SK-N-SH treated with all-trans-retinoic acid at 6 μM for 48 hours (cell line): ENCODE results near the gene STXBP1.

ENCODE experiments used
- ATAC-seq: fragments of 200-7000 bp; cut with Tn5 transposase; 3 replicates; pipeline ENCODE4 v1.9.1; 2020; ENCODE audit warnings: mild to moderate bottlenecking, moderate library complexity
- ARNTL ChIP-seq: fragments of 450-650 bp; formaldehyde crosslinking; IDR thresholded peaks from 2 replicates; pipeline ENCODE4 v1.5.0; 2020; ENCODE audit warnings: low read depth, mild to moderate bottlenecking, moderate library complexity, borderline replicate concordance
- BACH2 ChIP-seq: fragments of 250-450 bp; sonication (Bioruptor Pico); IDR thresholded peaks from 2 replicates; pipeline ENCODE4 v1.9.0; 2021; ENCODE audit warnings: mild to moderate bottlenecking, borderline replicate concordance
- CREB5 ChIP-seq: fragments of 250-450 bp; sonication (Bioruptor Pico); IDR thresholded peaks from 2 replicates; pipeline ENCODE4 v1.5.1; 2020; ENCODE audit warnings: low read depth, mild to moderate bottlenecking, moderate library complexity
- CSDC2 ChIP-seq: fragments of 250-450 bp; sonication (Bioruptor Pico); IDR thresholded peaks from 2 replicates; pipeline ENCODE4 v1.5.0; 2020; ENCODE audit warnings: mild to moderate bottlenecking, moderate library complexity
- CSRNP3 ChIP-seq: fragments of 250-450 bp; sonication (Bioruptor Pico); IDR thresholded peaks from 2 replicates; pipeline ENCODE4 v1.5.1; 2021; ENCODE audit warnings: mild to moderate bottlenecking, moderate library complexity
- GLIS3 ChIP-seq: fragments of 250-450 bp; sonication (Bioruptor Pico); IDR thresholded peaks from 2 replicates; pipeline ENCODE4 v1.5.0; 2020; ENCODE audit warnings: mild to moderate bottlenecking, moderate library complexity
- ISL1 ChIP-seq: fragments of 250-450 bp; sonication (Bioruptor Pico); IDR thresholded peaks from 2 replicates; pipeline ENCODE4 v2.1.2; 2022; ENCODE audit warnings: mild to moderate bottlenecking, moderate library complexity
- OSR1 ChIP-seq: fragments of 250-450 bp; sonication (Bioruptor Pico); IDR thresholded peaks from 2 replicates; pipeline ENCODE4 v1.8.0; 2022; ENCODE audit warnings: moderate library complexity, mild to moderate bottlenecking, inconsistent platforms
- PATZ1 ChIP-seq: fragments of 250-450 bp; sonication (Bioruptor Pico); IDR thresholded peaks from 2 replicates; pipeline ENCODE4 v1.8.0; 2020; ENCODE audit warnings: mild to moderate bottlenecking, moderate library complexity, borderline replicate concordance
- POU6F1 ChIP-seq: fragments of 250-450 bp; sonication (Bioruptor Pico); IDR thresholded peaks from 2 replicates; pipeline ENCODE4 v1.8.0; 2021; ENCODE audit warnings: low read depth, mild to moderate bottlenecking, moderate library complexity, borderline replicate concordance
- RARB ChIP-seq: fragments of 250-450 bp; sonication (Bioruptor Pico); IDR thresholded peaks from 2 replicates; pipeline ENCODE4 v1.8.0; 2021; ENCODE audit warnings: mild to moderate bottlenecking, moderate library complexity
- SNAI2 ChIP-seq: fragments of 250-450 bp; sonication (Bioruptor Pico); IDR thresholded peaks from 2 replicates; pipeline ENCODE4 v1.5.0; 2020; ENCODE audit warnings: mild to moderate bottlenecking, moderate library complexity
- TCF4 ChIP-seq: fragments of 250-450 bp; sonication (Bioruptor Pico); IDR thresholded peaks from 2 replicates; pipeline ENCODE4 v1.8.0; 2021; ENCODE audit warnings: mild to moderate bottlenecking, moderate library complexity, borderline replicate concordance
- TOX ChIP-seq: fragments of 250-450 bp; sonication (Bioruptor Pico); IDR thresholded peaks from 2 replicates; pipeline ENCODE4 v1.8.0; 2021; ENCODE audit warnings: mild to moderate bottlenecking, moderate library complexity, borderline replicate concordance
- ZC3H10 ChIP-seq: fragments of 250-450 bp; sonication (Bioruptor Pico); IDR thresholded peaks from 2 replicates; pipeline ENCODE4 v1.5.1; 2021; ENCODE audit warnings: mild to moderate bottlenecking, moderate library complexity
- ZFP30 ChIP-seq: fragments of 450-650 bp; formaldehyde crosslinking; IDR thresholded peaks from 2 replicates; pipeline ENCODE4 v1.5.0; 2022; ENCODE audit warnings: mild to moderate bottlenecking, moderate library complexity
- ZNF565 ChIP-seq: fragments of 450-650 bp; formaldehyde crosslinking; conservative IDR thresholded peaks from 2 replicates; pipeline ENCODE4 v1.5.0; 2020; ENCODE audit warnings: low read depth, mild to moderate bottlenecking, moderate library complexity
- ZNF70 ChIP-seq: fragments of 450-650 bp; formaldehyde crosslinking; IDR thresholded peaks from 2 replicates; pipeline ENCODE4 v1.5.0; 2020; ENCODE audit warnings: mild to moderate bottlenecking, moderate library complexity
- TF ChIP-seq, protein P1 (sequence below): fragments of 250-450 bp; sonication (Bioruptor Pico); IDR thresholded peaks from 2 replicates; pipeline ENCODE4 v1.5.0; 2020; ENCODE audit warnings: mild to moderate bottlenecking, moderate library complexity

The STXBP1 gene

DNA sequence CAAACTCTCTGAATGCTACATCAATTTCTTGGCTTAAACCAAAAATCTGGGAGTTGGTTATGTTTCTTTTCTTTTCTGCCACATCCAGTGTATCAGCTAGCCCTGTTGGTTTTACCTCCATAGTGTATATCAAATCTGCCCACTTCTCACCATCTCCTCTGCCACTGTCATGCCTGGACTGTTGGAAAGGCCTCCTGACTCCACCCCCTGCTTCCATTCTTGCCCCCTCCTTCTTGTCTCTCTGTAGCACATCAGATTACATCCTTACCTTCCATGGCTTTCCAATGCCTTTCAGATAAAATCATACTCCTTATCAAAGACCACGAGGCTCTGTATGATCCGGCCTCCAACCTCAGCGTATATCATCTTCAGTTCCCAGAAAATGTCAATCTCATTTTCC lies 35.4 kb downstream of the STXBP1 start:
- ATAC-seq, result no peak
- TF ChIP-seq RARB (CRISPR knock-in tag) (no peak), SNAI2 (CRISPR knock-in tag) (no peak), TOX (no peak)

DNA sequence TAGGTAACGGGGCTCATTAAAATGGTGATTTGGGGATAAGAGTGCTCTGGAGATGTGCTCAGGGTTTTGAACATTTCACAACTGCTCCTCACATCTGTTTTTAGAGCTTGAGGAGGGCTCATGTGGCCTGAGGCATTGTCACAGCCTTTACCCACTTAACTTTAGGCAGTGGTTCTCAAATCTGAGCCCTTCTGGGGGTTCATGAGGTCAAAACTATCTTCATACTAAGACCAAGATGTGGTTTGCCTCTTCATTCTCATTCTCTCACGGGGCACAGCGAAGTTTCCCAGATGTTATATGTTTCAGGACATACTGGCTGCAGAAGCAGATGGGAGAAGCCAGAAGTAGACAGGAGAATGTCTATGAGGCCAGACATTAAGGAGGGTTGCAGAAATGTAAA lies 38.4 kb downstream of the STXBP1 start:
- no peak for TF ChIP-seq ZFP30 (CRISPR knock-in tag)
- no peak for TF ChIP-seq SNAI2 (CRISPR knock-in tag)
- TF ChIP-seq GLIS3 (CRISPR knock-in tag), result no peak
- TF ChIP-seq, protein P1, sequence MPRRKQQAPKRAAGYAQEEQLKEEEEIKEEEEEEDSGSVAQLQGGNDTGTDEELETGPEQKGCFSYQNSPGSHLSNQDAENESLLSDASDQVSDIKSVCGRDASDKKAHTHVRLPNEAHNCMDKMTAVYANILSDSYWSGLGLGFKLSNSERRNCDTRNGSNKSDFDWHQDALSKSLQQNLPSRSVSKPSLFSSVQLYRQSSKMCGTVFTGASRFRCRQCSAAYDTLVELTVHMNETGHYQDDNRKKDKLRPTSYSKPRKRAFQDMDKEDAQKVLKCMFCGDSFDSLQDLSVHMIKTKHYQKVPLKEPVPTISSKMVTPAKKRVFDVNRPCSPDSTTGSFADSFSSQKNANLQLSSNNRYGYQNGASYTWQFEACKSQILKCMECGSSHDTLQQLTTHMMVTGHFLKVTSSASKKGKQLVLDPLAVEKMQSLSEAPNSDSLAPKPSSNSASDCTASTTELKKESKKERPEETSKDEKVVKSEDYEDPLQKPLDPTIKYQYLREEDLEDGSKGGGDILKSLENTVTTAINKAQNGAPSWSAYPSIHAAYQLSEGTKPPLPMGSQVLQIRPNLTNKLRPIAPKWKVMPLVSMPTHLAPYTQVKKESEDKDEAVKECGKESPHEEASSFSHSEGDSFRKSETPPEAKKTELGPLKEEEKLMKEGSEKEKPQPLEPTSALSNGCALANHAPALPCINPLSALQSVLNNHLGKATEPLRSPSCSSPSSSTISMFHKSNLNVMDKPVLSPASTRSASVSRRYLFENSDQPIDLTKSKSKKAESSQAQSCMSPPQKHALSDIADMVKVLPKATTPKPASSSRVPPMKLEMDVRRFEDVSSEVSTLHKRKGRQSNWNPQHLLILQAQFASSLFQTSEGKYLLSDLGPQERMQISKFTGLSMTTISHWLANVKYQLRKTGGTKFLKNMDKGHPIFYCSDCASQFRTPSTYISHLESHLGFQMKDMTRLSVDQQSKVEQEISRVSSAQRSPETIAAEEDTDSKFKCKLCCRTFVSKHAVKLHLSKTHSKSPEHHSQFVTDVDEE (CRISPR knock-in tag), result no peak
- no peak for TF ChIP-seq PATZ1 (CRISPR knock-in tag)
- no peak for TF ChIP-seq POU6F1 (CRISPR knock-in tag)
- TF ChIP-seq ZNF70 (CRISPR knock-in tag), result no peak
- TF ChIP-seq ISL1 (CRISPR knock-in tag), result no peak
- TF ChIP-seq CSRNP3 (CRISPR knock-in tag), result no peak
- no peak for TF ChIP-seq TOX
- TF ChIP-seq ZNF565, result no peak
- no peak for TF ChIP-seq OSR1
- TF ChIP-seq BACH2 (CRISPR knock-in tag), result no peak
- ATAC-seq, result no peak

GRCh38 chr9:127651697-127652610 lies 39.9 kb downstream of the STXBP1 start:
- no peak for ATAC-seq

DNA sequence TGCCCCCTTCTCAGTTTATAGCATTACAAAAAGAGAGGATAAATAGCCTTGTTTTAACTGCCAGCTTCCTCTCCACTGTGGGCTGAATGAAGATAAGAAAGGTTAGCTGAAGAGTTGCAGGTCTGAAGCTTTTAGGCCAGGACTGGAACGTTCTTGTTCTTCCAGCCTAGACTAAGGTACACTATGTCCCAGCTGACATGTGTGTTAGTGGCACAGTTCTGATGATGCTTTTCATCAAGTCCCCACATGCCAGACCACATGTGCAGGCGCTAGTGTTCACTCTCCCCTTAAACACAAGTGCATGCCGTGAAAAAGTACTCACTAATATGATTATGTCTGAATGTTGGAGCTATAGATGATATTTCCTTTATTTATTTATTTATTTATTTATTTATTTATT lies 40.7 kb downstream of the STXBP1 start:
- ATAC-seq, result no peak
- no peak for TF ChIP-seq TCF4 (CRISPR knock-in tag)
- no peak for TF ChIP-seq OSR1
- TF ChIP-seq ZFP30 (CRISPR knock-in tag), result no peak
- TF ChIP-seq ARNTL, result no peak
- TF ChIP-seq ZNF70 (CRISPR knock-in tag), result no peak
- TF ChIP-seq TOX, result no peak
- TF ChIP-seq, protein P1 (CRISPR knock-in tag), result no peak
- no peak for TF ChIP-seq ZC3H10 (CRISPR knock-in tag)
- no peak for TF ChIP-seq PATZ1 (CRISPR knock-in tag)
- TF ChIP-seq CREB5 (CRISPR knock-in tag), result no peak
- TF ChIP-seq ZNF565, result no peak
- no peak for TF ChIP-seq CSDC2 (CRISPR knock-in tag)

More at GRCh38 chr9:127651697-127652610, 39.9 kb downstream of the STXBP1 start:
- no peak for TF ChIP-seq OSR1
